K562 (cell line): ENCODE measurements around the gene G6PC3. TPM values are rescaled to one million over a fixed set of nuclear protein-coding genes. Genes with fewer than 3 reads are reported as not detected.
A peak's percentile ranks its signal among the peaks of the same experiment; 100 is the strongest.

Experiments used
- ATAC-seq: fragments of 200-7000 bp; cut with Tn5 transposase; 3 replicates; pipeline ENCODE4 v1.9.1; 2020; ENCODE audit warnings: moderate library complexity
- BruUV-seq: library from RNA; stranded (reverse); fragments of 400-500 nt; replicated peaks from 2 replicates; lab custom pipeline; 2021; lab: Mats Ljungman, UMichigan
- CTCF ChIA-PET: fragments of 300-600 bp; formaldehyde crosslinking; extraction: SDS; loops from one replicate; lab custom pipeline; 2021; ENCODE audit warnings: low intra/inter-chr PET ratio; lab: Yijun Ruan, JAX
- POLR2A ChIA-PET: fragments of 300-600, 350-650 bp; sonication (Branson Sonifier 250); formaldehyde crosslinking; extraction: SDS; loops from one replicate; lab custom pipeline; 2021; ENCODE audit warnings: antibody characterized with exemption, inconsistent platforms; lab: Yijun Ruan, JAX
- DNase-seq, 4 experiments: peaks; one replicate each; pipeline versions ENCODE4 v3.0.0 to v3.0.0-alpha.2; 2011 to 2018; ENCODE audit warnings: low spot score in 3 of 4, mixed read lengths in 3 of 4; ENCODE audit errors: extremely low read depth in 1 of 4
- FAIRE-seq: peaks from 2 replicates; lab custom pipeline; 2011; peaks lifted over from hg19 to GRCh38; lab: Jason Lieb, UNC
- H2AFZ ChIP-seq: 2 replicates; pipeline ENCODE4 v1.6.0; 2011; ENCODE audit warnings: low read depth, low read length, control low read depth, inconsistent platforms
- H3K27ac ChIP-seq: fragments of 200-600 bp; 3 replicates; pipeline ENCODE4 v1.8.0; 2011; ENCODE audit warnings: low read depth, mild to moderate bottlenecking, control low read depth, inconsistent platforms, low read length, moderate library complexity, mixed read lengths; ENCODE audit errors: extremely low read depth
- H3K27me3 ChIP-seq, 2 experiments: fragments of 300-600 bp in 1 of 2; 2 replicates in 1 of 2; 3 replicates in 1 of 2; pipeline versions ENCODE4 v1.6.0 to v1.8.0; 2011; ENCODE audit warnings: inconsistent platforms in 2 of 2, low read length in 2 of 2, mild to moderate bottlenecking in 1 of 2, mixed read lengths in 1 of 2, moderate library complexity in 1 of 2; ENCODE audit not compliant: control insufficient read depth in 2 of 2, insufficient read depth in 2 of 2
- H3K36me3 ChIP-seq: fragments of 300-600 bp; 3 replicates; pipeline ENCODE4 v1.8.0; 2011; ENCODE audit warnings: mild to moderate bottlenecking, low read length, inconsistent platforms; ENCODE audit not compliant: control insufficient read depth, insufficient read depth
- H3K4me1 ChIP-seq, 2 experiments: fragments of 200-600 bp in 1 of 2; replicated peaks in 1 of 2; 2 replicates in 1 of 2; 3 replicates in 1 of 2; pipeline versions ENCODE4 v1.5.1 to v1.8.0; 2011; ENCODE audit warnings: inconsistent platforms in 2 of 2, low read length in 2 of 2, mild to moderate bottlenecking in 1 of 2, mixed read lengths in 1 of 2, moderate library complexity in 1 of 2; ENCODE audit not compliant: control insufficient read depth in 2 of 2, insufficient read depth in 2 of 2
- H3K4me2 ChIP-seq: 2 replicates; pipeline ENCODE4 v1.6.1; 2011; ENCODE audit warnings: low read length, control low read depth, inconsistent platforms, mixed read lengths; ENCODE audit not compliant: insufficient read depth
- H3K4me3 ChIP-seq: fragments of 200-600 bp; sonication (generic), shearing (Covaris generic); 2 replicates; pipeline ENCODE4 v1.5.1; 2016; ENCODE audit warnings: control low read depth, inconsistent platforms
- H3K79me2 ChIP-seq: fragments of 200-600 bp; 3 replicates; pipeline ENCODE4 v1.8.0; 2011; ENCODE audit warnings: low read length, inconsistent platforms; ENCODE audit not compliant: control insufficient read depth, insufficient read depth
- H3K9ac ChIP-seq, 2 experiments: 2 replicates each; pipeline versions ENCODE4 v1.6.0 to v1.6.1; 2011; ENCODE audit warnings: low read depth in 2 of 2, low read length in 2 of 2, control low read depth in 1 of 2, inconsistent platforms in 1 of 2, mild to moderate bottlenecking in 1 of 2, mixed read lengths in 1 of 2; ENCODE audit not compliant: insufficient read depth in 1 of 2
- H3K9me1 ChIP-seq: one replicate; pipeline ENCODE4 v1.6.0; 2011; ENCODE audit warnings: inconsistent platforms, mild to moderate bottlenecking, low read length, moderate library complexity; ENCODE audit not compliant: control insufficient read depth, insufficient read depth
- H3K9me3 ChIP-seq: replicated peaks from 2 replicates; pipeline ENCODE4 v1.5.1; 2011; ENCODE audit warnings: low read depth, low read length, inconsistent platforms; ENCODE audit not compliant: control insufficient read depth, insufficient read depth
- H4K20me1 ChIP-seq: replicated peaks from 2 replicates; pipeline ENCODE4 v1.6.1; 2011; ENCODE audit warnings: low read length, inconsistent platforms, mixed read lengths; ENCODE audit not compliant: control insufficient read depth, insufficient read depth
- CEBPB ChIP-seq: fragments of 450-650 bp; IDR thresholded peaks from 2 replicates; pipeline ENCODE4 v1.6.1; 2016; ENCODE audit warnings: missing genetic modification characterization, missing compliant biosample characterization
- CLOCK ChIP-seq: fragments of 250-450 bp; sonication (Bioruptor Pico); IDR thresholded peaks from 2 replicates; pipeline ENCODE4 v1.4.0; 2020; ENCODE audit warnings: mild to moderate bottlenecking, moderate library complexity, borderline replicate concordance
- E4F1 ChIP-seq: fragments of 250-450 bp; sonication (Bioruptor Pico); IDR thresholded peaks from 2 replicates; pipeline ENCODE4 v1.5.0; 2021; ENCODE audit warnings: mild to moderate bottlenecking, borderline replicate concordance
- MYC ChIP-seq, 2 experiments: fragments of 250-450 bp in 1 of 2; sonication (Bioruptor Pico) in 1 of 2; IDR thresholded peaks; 2 replicates each; pipeline versions ENCODE4 v1.5.1 to v1.6.1; 2012 to 2021; ENCODE audit warnings: low read depth in 2 of 2, borderline replicate concordance in 1 of 2, improper control_type of control experiment in 1 of 2, low read length in 1 of 2, mild to moderate bottlenecking in 1 of 2, moderate library complexity in 1 of 2
- MYNN ChIP-seq, 2 experiments: sonication (generic); formaldehyde crosslinking in 1 of 2; IDR thresholded peaks; 2 replicates each; pipeline versions ENCODE4 v1.5.0 to v1.6.1; 2016 to 2020; ENCODE audit warnings: antibody characterized with exemption in 1 of 2, missing genetic modification reagents in 1 of 2
- NR2C1 ChIP-seq, 2 experiments: fragments of 450-650 bp; IDR thresholded peaks; 2 replicates each; pipeline ENCODE4 v1.6.1; 2017; ENCODE audit warnings: mild to moderate bottlenecking in 2 of 2, antibody characterized with exemption in 1 of 2, inconsistent platforms in 1 of 2, missing compliant biosample characterization in 1 of 2, missing genetic modification characterization in 1 of 2
- POLR2A ChIP-seq: fragments of 450-650 bp; conservative IDR thresholded peaks from 2 replicates; pipeline ENCODE4 v1.6.1; 2016
- PRMT5 ChIP-seq: sonication (generic); formaldehyde crosslinking; IDR thresholded peaks from 2 replicates; pipeline ENCODE4 v1.5.0; 2020; ENCODE audit warnings: missing genetic modification reagents
- SMAD4 ChIP-seq: fragments of 250-450 bp; sonication (Bioruptor Pico); conservative IDR thresholded peaks from 2 replicates; pipeline ENCODE4 v1.8.0; 2021; ENCODE audit warnings: inconsistent platforms, mild to moderate bottlenecking, moderate library complexity
- SOX6 ChIP-seq: fragments of 450-650 bp; IDR thresholded peaks from 2 replicates; pipeline ENCODE4 v1.6.1; 2014; ENCODE audit warnings: mild to moderate bottlenecking
- whole genome bisulfite sequencing: fragments of 100-300 bp; shearing (Covaris generic); methylation state at CpG from one replicate; pipeline ENCODE4 v1.1.6; 2016; ENCODE audit warnings: low coverage, mixed read lengths; ENCODE audit not compliant: insufficient coverage; ENCODE audit errors: missing lambda C conversion rate; 5-methylcytosine and 5-hydroxymethylcytosine counted together
- in situ Hi-C: fragments of 300-500 bp; cut with MboI; formaldehyde crosslinking; loops from 4 replicates; pipeline ENCODE4 v1.15.0; 2018; ENCODE audit warnings: inconsistent platforms, mixed read lengths
- intact Hi-C: fragments of 100-400 bp; cut with micrococcal nuclease; formaldehyde crosslinking; loops from 2 replicates; pipeline ENCODE4 v1.14.2; 2022
- polyA plus RNA-seq, 8 experiments: library from polyadenylated mRNA; depleted of rRNA in 4 of 8; stranded (reverse) in 5 of 8; unstranded in 3 of 8; fragments of >200 nt; fragmentation: Nextera tagmentation in 2 of 8; fragmentation: Illumina TruSeq in 1 of 8; extraction: Ambion mirVana in 2 of 8; extraction: Trizol in 1 of 8; gene quantifications; 2 replicates each; pipeline versions ENCODE4 v1.2.1 to v1.2.3, GENCODE V29; 2011 to 2014; ENCODE audit warnings: inconsistent platforms in 1 of 8, missing spikeins in 1 of 8
- total RNA-seq, 7 experiments: library from RNA; depleted of rRNA in 6 of 7; stranded (reverse); fragments of >200 nt in 6 of 7; fragmentation: Illumina TruSeq in 2 of 7; extraction: Trizol in 2 of 7; gene quantifications; 2 replicates each; pipeline versions ENCODE4 v1.2.1 to v1.2.3, GENCODE V29; 2011 to 2021; ENCODE audit warnings: low replicate concordance in 1 of 7

Gene G6PC3
- total and polyA plus RNA-seq, 9 of the 15 experiments (the other 6 are each of a cell fraction or from before 2014, with no cell fraction given): 10.4 to 57.8 (median 31.1) TPM

GRCh38 chr17:44029736-44030135, 40.8 kb upstream of the G6PC3 start:
- 74% methylated on average over 5 of the region's 5 CpGs for WGBS
- FAIRE-seq (no peak), DNase-seq (no peak), ATAC-seq (no peak)
- H3K79me2 ChIP-seq: no peaks in the 10 kb centered on the region
- H3K9ac ChIP-seq: no peak overlapping the region; a peak in 1 of 4 replicates
- H3K4me2 ChIP-seq: no peak overlapping the region
- no peaks in the 10 kb centered on the region for H3K9me3 ChIP-seq
- H3K4me1 ChIP-seq: no peaks in the 10 kb centered on the region; a peak in 1 of 5 replicates
- no TSS peak for BruUV-seq
- no peaks in the 10 kb centered on the region for H4K20me1 ChIP-seq
- H3K4me3 ChIP-seq: no peak overlapping the region
- ChIA-PET POLR2A (interaction anchor here (0.8 to 1.1 kb wide), 4 partner anchors 8 to 110 kb away, joined by 3 to 5 read pairs (median 4); partner anchors contain the start of gene TMEM101), CTCF (no interaction called here)
- H3K36me3 ChIP-seq: peaks cover 62% of the 10 kb centered on the region
- intact Hi-C loops: no loop called here
- no peaks in the 10 kb centered on the region for H3K27me3 ChIP-seq
- H3K9me1 ChIP-seq: no peaks in the 10 kb centered on the region
- H3K27ac ChIP-seq: no peak overlapping the region
- TF ChIP-seq POLR2A (0 out of 2 replicates have a peak, but pooled peaks have one; percentile 1), SOX6 (no peak)
- TF ChIP-seq, all 486 proteins: peak for 1
- no peak overlapping the region for H2AFZ ChIP-seq
- in situ Hi-C loops: no loop called here

- ATAC-seq (no peak), DNase-seq (no peak), FAIRE-seq (no peak)
- Histone ChIP-seq H3K27me3 (no peaks in the 10 kb centered on the region), H4K20me1 (no peaks in the 10 kb centered on the region), H3K4me3 (no peak overlapping the region), H3K79me2 (no peaks in the 10 kb centered on the region), H3K9me1 (no peaks in the 10 kb centered on the region), H3K27ac (no peak overlapping the region), H2AFZ (no peak overlapping the region), H3K36me3 (peaks cover 60% of the 10 kb centered on the region), H3K4me2 (no peak overlapping the region), H3K9me3 (no peaks in the 10 kb centered on the region), H3K9ac (no peak overlapping the region), H3K4me1 (no peaks in the 10 kb centered on the region; a peak in 1 of 5 replicates)
- in situ Hi-C loops (no loop called here), intact Hi-C loops (no loop called here)
- ChIA-PET CTCF (no interaction called here), POLR2A (interaction anchor here (0.6 to 1.1 kb wide), 2 partner anchors 9 to 102 kb away, joined by 3 to 5 read pairs; no protein-coding TSS in a partner anchor)
- BruUV-seq: no TSS peak
- WGBS: 85% methylated on average over 3 of the region's 3 CpGs
- no peak for TF ChIP-seq CEBPB (tag)
- TF ChIP-seq MYC (IDR thresholded peaks at IDR 0.05; ENCODE audit: low read depth, low read length): no peak
- no peak for TF ChIP-seq MYC (CRISPR knock-in tag; IDR thresholded peaks at IDR 0.05; ENCODE audit: borderline replicate concordance, low read depth)
- TF ChIP-seq PRMT5 (CRISPR knock-in tag): no peak
- no peak for TF ChIP-seq CLOCK
- no peak for TF ChIP-seq MYNN (IDR thresholded peaks at IDR 0.05)
- TF ChIP-seq MYNN (CRISPR knock-in tag; IDR thresholded peaks at IDR 0.05): no peak
- no peak for TF ChIP-seq E4F1
- TF ChIP-seq SMAD4 (CRISPR knock-in tag): no peak
- TF ChIP-seq NR2C1 (IDR thresholded peaks at IDR 0.05): no peak
- no peak for TF ChIP-seq NR2C1 (tag; IDR thresholded peaks at IDR 0.05)
Measured at GRCh38 chr17:44030482-44030881, 40.1 kb upstream of the G6PC3 start.
